Measurements from ENCODE around the gene SH3BP1. TPM values are rescaled to one million over a fixed set of nuclear protein-coding genes. Genes with fewer than 3 reads are reported as not detected.

Gene SH3BP1
- total RNA-seq, 4 donors from 2014 or later = 2.9 to 4.9 (median 3.2) TPM

DNA sequence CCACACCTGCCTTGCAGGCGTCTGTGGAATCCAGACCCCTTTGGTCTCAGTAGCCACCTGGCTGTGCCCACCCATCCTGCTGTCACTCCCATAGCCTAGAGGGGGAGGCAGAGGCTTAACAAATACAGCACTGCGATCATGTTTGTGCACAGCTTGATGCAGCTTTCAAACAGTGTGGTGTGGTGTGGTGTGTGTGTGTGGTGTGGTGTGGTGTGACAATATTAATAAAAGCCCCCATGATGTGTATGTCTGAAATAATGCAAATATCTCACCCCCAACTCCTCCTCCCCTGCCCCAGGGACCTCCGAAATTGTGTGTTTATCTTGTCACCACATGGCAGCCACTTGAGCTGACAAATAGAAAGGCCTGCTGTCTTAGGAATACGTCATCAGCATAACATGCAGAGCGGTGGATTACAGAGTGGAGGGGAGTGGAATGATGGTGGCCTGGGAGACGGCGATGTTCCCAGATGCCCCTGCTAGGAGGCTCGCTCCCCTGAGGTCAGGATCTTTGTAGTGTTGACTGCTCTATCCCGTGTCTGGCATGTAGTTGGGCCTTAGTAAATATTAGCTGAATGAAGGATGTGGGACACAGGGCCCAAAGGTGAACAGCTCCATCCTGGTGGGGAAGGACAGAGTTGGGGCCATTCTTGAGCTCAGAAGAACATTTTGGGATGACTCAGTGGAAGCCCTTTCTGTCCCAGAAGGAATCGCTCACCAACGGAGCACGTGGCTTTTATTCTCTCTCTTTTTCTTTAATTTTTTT is 21.9 kb downstream of the SH3BP1 start:
- Histone ChIP-seq H3K27me3 (no peaks in the 10 kb centered on the region), H3K36me3 (peaks cover 0 to 16% of the 10 kb centered on the region in 2 donors), H3K4me1 (peaks cover 0 to 53% (median 28%) of the 10 kb centered on the region in 3 donors), H3K4me3 (no peak overlapping the region), H3K27ac (peak overlapping the region; percentile 30 to 87 (median 85)), H3K9me3 (no peaks in the 10 kb centered on the region)
- WGBS, 2 donors (ENCODE audit: low coverage in 1 of 2) = 15 to 25% methylated on average over 5 to 7 of the region's 12 CpGs
- ATAC-seq = no peak
- TF ChIP-seq CTCF (IDR thresholded peaks at IDR 0.05) (peak in 3 of 4 experiments; percentile 43 to 68 (median 54)), POLR2A (IDR thresholded peaks at IDR 0.05) (no peak), POLR2AphosphoS5 (IDR thresholded peaks at IDR 0.05) (no peak)

DNA sequence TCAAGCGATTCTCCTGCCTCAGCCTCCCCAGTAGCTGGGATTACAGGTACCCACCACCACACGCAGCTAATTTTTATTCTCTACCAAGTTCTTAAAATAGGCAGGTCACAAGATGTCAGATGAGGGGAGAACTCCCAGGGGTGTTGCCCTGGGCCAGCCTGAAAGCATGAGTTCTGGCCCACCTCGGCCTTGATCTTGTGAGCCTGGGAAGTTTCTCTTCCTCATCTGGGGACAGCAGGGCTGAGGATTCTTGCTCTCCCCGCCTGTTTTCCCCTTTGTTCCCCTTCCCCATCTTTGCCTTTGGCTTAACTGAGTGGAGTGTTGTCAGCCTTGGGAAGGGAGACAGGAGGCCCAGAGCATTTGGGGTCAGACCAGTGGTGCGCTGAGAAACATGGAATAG is 22.6 kb downstream of the SH3BP1 start:
- no peaks in the 10 kb centered on the region for H3K9me3 ChIP-seq
- no peak for ATAC-seq
- peaks cover 0 to 22% of the 10 kb centered on the region in 2 donors for H3K36me3 ChIP-seq
- no peak overlapping the region for H3K4me3 ChIP-seq
- H3K27ac ChIP-seq = peak overlapping the region; percentile 30 to 85 (median 80)
- H3K4me1 ChIP-seq = peaks cover 0 to 53% (median 28%) of the 10 kb centered on the region in 3 donors
- TF ChIP-seq CTCF (IDR thresholded peaks at IDR 0.05) = no peak
- no peak for TF ChIP-seq POLR2A (IDR thresholded peaks at IDR 0.05)
- no peak for TF ChIP-seq EP300 (IDR thresholded peaks at IDR 0.05)
- no peak for TF ChIP-seq POLR2AphosphoS5 (IDR thresholded peaks at IDR 0.05)
- WGBS, 2 donors (ENCODE audit: low coverage in 1 of 2) = 60 to 80% methylated on average over 1 of the region's 5 CpGs
- H3K27me3 ChIP-seq = no peaks in the 10 kb centered on the region

- Histone ChIP-seq H3K4me3 (no peak overlapping the region), H3K9me3 (no peaks in the 10 kb centered on the region), H3K36me3 (peaks cover 0 to 22% of the 10 kb centered on the region in 2 donors), H3K27ac (peak overlapping the region in 3 of 4 donors; percentile 41 to 85 (median 42)), H3K4me1 (peaks cover 0 to 55% (median 22%) of the 10 kb centered on the region in 3 donors), H3K27me3 (no peaks in the 10 kb centered on the region)
- 51 to 64% methylated on average over 9 to 13 of the region's 16 CpGs for WGBS, 2 donors (ENCODE audit: low coverage in 1 of 2)
- ATAC-seq = no peak
- no peak for TF ChIP-seq POLR2A (IDR thresholded peaks at IDR 0.05)
- TF ChIP-seq POLR2AphosphoS5 (IDR thresholded peaks at IDR 0.05) = peak; percentile 4
Measured at GRCh38 chr22:37663521-37664140, 24.2 kb downstream of the SH3BP1 start.

- peak overlapping the region in 2 of 4 donors; percentile 3 to 46 for H3K27ac ChIP-seq
- no peak for TF ChIP-seq POLR2AphosphoS5 (IDR thresholded peaks at IDR 0.05)
- TF ChIP-seq EP300 (IDR thresholded peaks at IDR 0.05) = no peak
- no peak for TF ChIP-seq CTCF (IDR thresholded peaks at IDR 0.05)
- no peak for TF ChIP-seq POLR2A (IDR thresholded peaks at IDR 0.05)
Measured at GRCh38 chr22:37664249-37665101, 25.0 kb downstream of the SH3BP1 start.

DNA sequence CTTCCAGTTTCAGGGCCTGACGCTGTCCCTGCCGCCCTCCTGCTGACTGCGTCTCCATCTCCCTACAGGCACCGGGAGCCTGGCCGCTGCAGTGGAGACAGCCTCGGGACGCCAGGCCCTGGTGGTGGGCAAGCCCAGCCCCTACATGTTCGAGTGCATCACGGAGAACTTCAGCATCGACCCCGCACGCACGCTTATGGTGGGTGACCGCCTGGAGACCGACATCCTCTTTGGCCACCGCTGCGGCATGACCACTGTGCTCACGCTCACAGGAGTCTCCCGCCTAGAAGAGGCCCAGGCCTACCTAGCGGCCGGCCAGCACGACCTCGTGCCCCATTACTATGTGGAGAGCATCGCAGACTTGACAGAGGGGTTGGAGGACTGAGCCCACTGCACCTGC is 26.0 kb downstream of the SH3BP1 start:
- Histone ChIP-seq H3K4me1 (peaks cover 0 to 52% (median 15%) of the 10 kb centered on the region in 3 donors), H3K27me3 (no peaks in the 10 kb centered on the region), H3K9me3 (no peaks in the 10 kb centered on the region), H3K27ac (peak overlapping the region in 2 of 4 donors; percentile 3 to 46), H3K36me3 (peaks cover 0 to 22% of the 10 kb centered on the region in 2 donors), H3K4me3 (no peak overlapping the region)
- no peak for ATAC-seq
- no peak for TF ChIP-seq POLR2AphosphoS5 (IDR thresholded peaks at IDR 0.05)
- no peak for TF ChIP-seq EP300 (IDR thresholded peaks at IDR 0.05)
- no peak for TF ChIP-seq POLR2A (IDR thresholded peaks at IDR 0.05)
- TF ChIP-seq CTCF (IDR thresholded peaks at IDR 0.05) = no peak
- 80% methylated on average over 9 of the region's 24 CpGs; no CpG with 5 or more reads in 1 of the 2 donors for WGBS, 2 donors (ENCODE audit: low coverage in 1 of 2)

More at GRCh38 chr22:37664249-37665101, 25.0 kb downstream of the SH3BP1 start:
- WGBS, 2 donors (ENCODE audit: low coverage in 1 of 2) = 72 to 75% methylated on average over 4 to 10 of the region's 16 CpGs
- Histone ChIP-seq H3K4me3 (no peak overlapping the region), H3K4me1 (peaks cover 0 to 57% (median 19%) of the 10 kb centered on the region in 3 donors), H3K36me3 (peaks cover 0 to 22% of the 10 kb centered on the region in 2 donors), H3K9me3 (no peaks in the 10 kb centered on the region), H3K27me3 (no peaks in the 10 kb centered on the region)
- no peak for ATAC-seq

Data from gastroesophageal sphincter (tissue), 4 donors.